ENCODE results near the gene G0S2.

DNA sequence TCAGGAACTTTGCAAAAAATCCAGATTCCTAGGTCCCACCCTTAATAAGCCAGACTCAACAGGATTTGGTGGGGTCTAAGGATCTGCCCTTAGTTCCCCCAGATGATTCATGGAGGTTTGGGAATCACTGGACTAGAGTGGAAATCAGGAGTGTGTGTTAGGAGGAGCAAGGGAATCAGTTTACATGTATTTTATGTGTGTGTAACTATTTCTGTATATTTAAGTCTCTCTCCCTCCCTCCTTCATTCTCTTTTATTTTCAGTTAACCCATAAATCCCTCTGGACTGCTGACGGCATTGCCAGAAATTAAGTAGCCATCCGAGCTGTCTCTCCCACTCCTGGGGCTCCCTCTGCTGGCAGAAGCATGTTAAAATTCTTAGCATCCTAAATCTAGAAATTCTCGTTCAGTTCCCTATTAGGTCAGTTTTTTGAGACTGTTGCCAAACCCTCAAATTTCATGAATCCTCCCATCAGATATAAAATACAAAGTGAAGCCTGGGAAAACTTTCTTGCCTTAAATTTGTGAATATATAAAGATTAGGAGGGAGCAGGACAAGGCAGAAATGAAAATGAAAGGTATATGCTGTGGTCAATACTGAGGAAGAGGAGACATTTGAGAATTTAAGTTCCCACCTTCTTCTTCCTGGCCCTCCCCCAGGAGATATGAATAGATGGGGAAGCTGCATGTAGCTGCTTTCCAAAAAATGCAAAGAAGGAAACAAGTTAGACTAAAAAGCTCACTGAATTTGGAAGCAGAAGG lies 17.7 kb downstream of the G0S2 start:
- TF ChIP-seq, protein P1, sequence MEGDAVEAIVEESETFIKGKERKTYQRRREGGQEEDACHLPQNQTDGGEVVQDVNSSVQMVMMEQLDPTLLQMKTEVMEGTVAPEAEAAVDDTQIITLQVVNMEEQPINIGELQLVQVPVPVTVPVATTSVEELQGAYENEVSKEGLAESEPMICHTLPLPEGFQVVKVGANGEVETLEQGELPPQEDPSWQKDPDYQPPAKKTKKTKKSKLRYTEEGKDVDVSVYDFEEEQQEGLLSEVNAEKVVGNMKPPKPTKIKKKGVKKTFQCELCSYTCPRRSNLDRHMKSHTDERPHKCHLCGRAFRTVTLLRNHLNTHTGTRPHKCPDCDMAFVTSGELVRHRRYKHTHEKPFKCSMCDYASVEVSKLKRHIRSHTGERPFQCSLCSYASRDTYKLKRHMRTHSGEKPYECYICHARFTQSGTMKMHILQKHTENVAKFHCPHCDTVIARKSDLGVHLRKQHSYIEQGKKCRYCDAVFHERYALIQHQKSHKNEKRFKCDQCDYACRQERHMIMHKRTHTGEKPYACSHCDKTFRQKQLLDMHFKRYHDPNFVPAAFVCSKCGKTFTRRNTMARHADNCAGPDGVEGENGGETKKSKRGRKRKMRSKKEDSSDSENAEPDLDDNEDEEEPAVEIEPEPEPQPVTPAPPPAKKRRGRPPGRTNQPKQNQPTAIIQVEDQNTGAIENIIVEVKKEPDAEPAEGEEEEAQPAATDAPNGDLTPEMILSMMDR (IDR thresholded peaks at IDR 0.05): peak; percentile 63 to 82 (median 77)
- TF ChIP-seq POLR2AphosphoS5 (IDR thresholded peaks at IDR 0.05) (peak in 1 of 4 donors; percentile 8), POLR2A (IDR thresholded peaks at IDR 0.05) (no peak)

Measured in sigmoid colon (tissue), 4 donors.